Erythroblast (primary cell): ENCODE results near the gene RAB40C.

Experiments used
- DNase-seq, 2 experiments: peaks; one replicate each; lab custom pipeline; 2025; lab: John Stamatoyannopoulos, UW
- GATA1 ChIP-seq: IDR thresholded peaks from 2 replicates; pipeline ENCODE4 v1.6.1; 2011; ENCODE audit warnings: low read depth, mild to moderate bottlenecking, control low read depth, low read length, moderate library complexity
- POLR2A ChIP-seq: IDR thresholded peaks from 2 replicates; pipeline ENCODE4 v1.6.1; 2011; ENCODE audit warnings: mild to moderate bottlenecking, low read length

Gene RAB40C

DNA sequence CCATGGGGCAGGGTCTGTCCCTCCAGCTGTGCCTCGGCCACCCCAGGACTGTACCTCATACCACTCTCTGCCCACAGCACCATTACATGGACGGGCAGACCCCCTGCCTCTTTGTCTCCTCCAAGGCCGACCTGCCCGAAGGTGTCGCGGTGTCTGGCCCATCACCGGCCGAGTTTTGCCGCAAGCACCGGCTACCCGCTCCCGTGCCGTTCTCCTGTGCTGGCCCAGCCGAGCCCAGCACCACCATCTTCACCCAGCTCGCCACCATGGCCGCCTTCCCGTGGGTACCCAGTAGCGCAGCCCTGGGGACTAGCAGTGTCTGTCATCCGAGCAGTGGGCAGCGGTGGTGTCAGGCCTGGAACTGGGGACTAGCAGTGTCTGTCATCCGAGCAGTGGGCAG, 83.0 kb downstream of the RAB40C start:
- no peak for DNase-seq
- TF ChIP-seq GATA1 (no peak), POLR2A (no peak)

DNA sequence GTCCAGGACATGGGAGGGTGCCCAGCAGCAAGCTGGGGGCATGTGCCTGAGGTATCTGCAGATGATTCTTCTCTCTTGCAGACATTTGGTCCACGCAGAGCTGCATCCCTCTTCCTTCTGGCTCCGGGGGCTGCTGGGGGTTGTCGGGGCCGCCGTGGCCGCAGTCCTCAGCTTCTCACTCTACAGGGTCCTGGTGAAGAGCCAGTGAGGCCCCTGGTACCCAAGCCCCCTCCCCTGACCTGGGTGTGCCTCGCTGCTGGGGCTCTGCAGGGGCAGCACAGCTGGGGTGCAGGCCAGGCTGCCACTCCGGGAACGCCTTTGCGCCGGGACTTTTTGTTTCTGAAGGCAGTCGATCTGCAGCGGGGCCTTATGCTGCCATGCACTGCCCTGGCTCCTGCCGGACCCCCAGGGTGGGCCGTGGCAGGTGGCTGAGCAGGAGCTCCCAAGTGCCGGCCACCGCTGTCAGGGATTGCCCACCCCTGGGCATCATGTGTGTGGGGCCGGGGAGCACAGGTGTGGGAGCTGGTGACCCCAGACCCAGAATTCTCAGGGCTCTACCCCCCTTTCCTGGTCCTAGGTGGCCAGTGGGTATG, 83.6 kb downstream of the RAB40C start:
- TF ChIP-seq GATA1 (no peak), POLR2A (no peak)
- no peak for DNase-seq

DNA sequence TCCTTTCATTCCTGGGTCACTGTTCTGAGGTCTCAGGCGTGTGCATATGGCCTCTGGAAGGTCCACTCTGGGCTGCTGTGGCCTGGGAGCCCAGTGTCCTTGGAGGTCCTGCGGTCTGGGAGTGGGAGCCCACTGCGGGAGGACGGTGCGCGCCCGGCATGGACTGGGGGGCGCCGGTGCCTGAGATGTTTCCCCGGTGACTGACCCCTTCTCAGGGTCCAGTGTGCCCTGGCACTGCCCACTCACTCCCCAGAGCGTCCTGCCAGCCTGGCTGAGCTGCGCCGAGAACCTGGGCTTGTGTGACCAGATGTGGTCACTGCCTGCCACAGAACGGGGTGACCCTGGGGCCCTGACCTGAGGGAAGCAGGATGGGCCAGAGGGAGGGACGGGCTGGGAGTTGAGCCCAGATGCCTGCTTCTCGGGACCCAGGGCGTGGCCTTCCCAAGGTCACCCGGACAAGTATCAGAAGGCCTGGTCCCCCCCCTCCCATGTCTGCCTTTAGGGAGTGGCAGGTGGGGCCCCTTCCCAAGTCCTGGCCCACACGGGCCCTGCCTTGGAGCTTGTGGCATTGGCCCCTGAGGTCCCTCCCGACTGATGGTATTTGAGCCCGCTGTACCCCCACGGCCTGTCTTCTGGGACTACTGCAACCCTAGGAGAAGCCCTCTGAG, 84.5 kb downstream of the RAB40C start:
- DNase-seq, result no peak
- no peak for TF ChIP-seq GATA1
- no peak for TF ChIP-seq POLR2A

DNA sequence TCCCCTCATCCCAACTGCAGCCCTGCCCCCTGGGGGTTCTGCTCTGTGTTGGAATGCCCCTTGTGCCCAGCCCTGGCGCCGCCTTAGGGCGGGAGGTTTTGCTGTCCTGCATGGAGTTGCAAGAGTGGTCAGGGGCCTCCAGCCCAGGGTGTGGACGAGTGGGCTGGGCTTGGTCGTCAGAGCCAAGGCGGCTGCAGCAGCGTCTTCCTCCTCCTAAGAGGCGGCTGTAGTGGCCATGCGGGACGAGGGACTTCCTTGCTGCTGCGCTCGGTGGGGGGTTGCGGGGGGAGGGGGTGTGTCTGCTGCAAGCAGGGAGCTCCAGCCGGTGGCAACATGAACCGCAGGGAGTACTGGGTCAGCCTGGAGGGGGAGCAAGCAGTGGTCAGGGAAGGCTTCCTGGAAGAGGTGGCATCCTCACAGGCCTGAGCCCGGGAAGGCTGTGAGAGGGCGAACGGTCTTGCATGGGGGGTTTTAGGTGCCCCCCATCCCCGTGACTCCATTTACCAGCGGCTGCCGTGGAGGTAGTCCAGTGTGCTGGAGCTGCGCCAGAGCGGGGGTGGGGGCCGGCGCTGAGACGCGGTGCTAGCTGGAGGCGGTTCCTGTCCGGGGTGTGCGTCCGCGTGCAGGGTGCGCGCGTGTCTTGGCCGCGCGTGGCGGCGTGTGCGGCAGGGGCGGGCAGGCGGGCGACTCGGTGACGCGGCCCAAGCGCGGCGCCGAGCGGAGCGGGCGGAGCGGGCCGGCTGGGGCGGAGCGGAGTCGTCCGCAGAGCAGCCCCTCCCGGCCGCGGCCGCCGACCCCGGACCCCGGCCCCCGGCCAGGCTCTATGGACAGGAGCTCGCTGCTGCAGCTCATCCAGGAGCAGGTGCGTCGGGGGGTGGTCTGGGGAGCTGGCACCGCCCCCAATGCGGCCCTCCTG, 85.4 kb downstream of the RAB40C start, which contains the start of gene RHBDL1:
Gene RHBDL1, plus strand, starts transcription at position 704 of the 916 bp plus-strand sequence. Its CDS starts 120 bp downstream, at position 824.
- peak; percentile 50 to 56 for DNase-seq
- TF ChIP-seq POLR2A (no peak), GATA1 (no peak)

DNA sequence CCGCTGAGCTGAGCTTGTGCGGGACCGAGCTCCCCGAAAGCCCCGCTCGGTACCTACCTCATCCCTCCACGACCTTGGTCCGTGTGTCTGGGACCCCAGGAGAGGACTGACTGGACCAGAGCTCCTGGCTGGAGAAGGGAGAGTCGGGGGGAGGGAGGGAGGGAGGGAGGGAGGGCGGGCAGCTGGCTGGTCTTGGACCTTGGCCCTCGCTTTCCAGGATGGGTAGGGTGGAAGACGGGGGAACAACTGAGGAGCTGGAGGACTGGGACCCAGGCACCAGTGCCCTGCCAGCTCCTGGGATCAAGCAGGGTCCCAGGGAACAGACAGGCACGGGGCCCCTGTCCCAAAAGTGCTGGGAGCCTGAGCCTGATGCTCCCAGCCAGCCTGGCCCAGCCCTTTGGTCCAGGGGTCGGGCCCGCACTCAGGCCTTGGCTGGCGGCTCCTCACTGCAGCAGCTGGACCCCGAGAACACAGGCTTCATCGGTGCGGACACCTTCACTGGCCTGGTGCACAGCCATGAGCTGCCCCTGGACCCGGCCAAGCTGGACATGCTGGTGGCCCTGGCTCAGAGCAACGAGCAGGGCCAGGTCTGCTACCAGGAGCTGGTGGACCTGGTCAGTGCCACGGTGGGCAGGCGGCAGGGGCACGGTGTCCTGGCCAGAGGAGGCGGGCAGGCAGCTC, 86.2 kb downstream of the RAB40C start:
- TF ChIP-seq POLR2A (no peak), GATA1 (no peak)
- no peak for DNase-seq

DNA sequence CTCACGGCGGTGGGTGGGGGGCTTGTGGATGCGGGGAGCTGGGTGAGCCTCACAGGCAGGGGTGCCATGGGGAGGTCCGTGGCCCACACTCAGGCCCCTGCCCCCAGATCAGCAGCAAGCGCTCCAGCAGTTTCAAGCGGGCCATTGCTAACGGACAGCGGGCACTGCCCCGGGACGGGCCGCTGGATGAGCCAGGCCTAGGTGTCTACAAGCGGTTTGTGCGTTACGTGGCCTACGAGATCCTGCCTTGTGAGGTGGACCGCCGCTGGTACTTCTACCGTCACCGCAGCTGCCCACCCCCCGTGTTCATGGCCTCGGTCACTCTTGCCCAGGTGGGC, 86.7 kb downstream of the RAB40C start:
- DNase-seq, result no peak
- TF ChIP-seq POLR2A (no peak), GATA1 (no peak)

DNA sequence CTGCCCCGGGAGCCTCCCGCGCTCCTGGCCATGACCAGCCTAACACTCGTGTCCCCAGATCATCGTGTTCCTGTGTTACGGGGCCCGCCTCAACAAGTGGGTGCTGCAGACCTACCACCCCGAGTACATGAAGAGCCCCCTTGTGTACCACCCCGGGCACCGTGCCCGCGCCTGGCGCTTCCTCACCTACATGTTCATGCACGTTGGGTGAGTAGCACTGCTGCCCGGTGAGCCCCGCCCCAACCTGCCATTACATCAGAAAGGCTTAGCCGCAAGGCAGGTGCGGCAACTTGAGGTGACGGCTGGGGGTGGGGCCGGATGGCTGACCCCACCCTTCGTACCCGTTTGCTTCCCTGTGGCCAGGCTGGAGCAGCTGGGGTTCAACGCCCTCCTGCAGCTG, 87.0 kb downstream of the RAB40C start:
- DNase-seq, result no peak
- no peak for TF ChIP-seq GATA1
- TF ChIP-seq POLR2A, result no peak

DNA sequence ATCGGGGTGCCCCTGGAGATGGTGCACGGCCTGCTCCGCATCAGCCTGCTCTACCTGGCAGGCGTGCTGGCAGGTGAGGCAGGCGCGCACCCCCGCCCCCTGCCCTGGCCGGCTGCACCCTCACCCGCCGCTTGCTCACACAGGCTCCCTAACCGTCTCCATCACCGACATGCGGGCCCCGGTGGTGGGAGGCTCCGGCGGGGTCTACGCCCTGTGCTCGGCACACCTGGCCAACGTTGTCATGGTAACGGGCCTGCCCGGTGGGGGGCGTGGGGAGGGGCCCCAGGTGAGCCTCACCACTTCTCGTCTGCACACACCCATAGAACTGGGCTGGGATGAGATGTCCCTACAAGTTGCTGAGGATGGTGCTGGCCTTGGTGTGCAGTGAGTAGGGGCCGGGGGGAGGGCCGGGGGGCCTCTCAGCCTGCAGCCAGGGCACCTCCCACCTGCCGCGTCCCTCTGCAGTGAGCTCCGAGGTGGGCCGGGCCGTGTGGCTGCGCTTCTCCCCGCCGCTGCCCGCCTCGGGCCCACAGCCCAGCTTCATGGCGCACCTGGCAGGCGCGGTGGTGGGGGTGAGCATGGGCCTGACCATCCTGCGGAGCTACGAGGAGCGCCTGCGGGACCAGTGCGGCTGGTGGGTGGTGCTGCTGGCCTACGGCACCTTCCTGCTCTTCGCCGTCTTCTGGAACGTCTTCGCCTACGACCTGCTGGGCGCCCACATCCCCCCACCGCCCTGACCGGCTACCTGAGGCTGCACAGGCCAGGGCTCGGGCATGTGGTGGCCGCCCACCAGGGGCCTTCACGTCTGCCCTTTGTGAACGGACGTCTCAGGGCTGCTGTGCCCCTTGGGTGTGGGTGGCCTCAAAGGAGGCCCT, 87.7 kb downstream of the RAB40C start:
- no peak for DNase-seq
- TF ChIP-seq POLR2A, result no peak
- no peak for TF ChIP-seq GATA1

DNA sequence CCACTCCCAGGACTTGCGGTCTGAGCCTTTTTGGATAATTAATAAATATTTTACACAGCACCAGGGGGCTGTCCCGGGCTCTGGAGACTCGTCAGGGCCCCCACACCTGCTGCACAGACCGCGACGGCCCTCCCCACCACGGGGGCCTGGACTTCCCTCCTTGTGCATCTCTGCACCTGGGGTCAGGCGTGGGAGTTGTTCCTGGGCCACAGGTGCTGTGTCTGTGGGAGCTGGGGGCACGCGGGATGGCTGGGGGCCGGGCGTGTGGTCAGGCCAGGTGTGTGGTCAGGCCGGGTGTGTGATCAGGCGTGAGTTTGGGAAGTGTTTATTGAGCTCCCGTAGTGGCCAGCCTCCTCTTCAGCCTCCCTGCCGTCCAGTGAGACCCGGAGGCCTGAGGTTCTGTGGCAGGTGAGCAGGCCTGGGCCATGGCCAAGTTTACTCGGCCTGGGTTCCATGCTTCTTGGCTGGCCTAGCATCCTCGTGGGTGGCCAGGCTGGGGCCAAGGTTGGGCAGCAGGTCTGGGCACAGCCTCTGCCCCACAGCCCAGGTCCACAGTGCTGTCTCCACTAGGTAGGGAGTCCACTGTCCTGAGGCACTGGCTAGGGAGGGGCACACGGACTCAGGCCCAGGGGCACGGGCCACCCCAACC, 88.5 kb downstream of the RAB40C start:
- TF ChIP-seq POLR2A (no peak), GATA1 (no peak)
- DNase-seq, result no peak
